GM12801 (cell line): ENCODE measurements around the gene GSTA2.

Source experiments
- TF ChIP-seq, protein P1 (sequence below): IDR thresholded peaks from one replicate; pipeline ENCODE4 v1.5.1; 2011; ENCODE audit warnings: control low read depth; ENCODE audit not compliant: insufficient read length; ENCODE audit errors: extremely low read depth

GSTA2 gene

DNA sequence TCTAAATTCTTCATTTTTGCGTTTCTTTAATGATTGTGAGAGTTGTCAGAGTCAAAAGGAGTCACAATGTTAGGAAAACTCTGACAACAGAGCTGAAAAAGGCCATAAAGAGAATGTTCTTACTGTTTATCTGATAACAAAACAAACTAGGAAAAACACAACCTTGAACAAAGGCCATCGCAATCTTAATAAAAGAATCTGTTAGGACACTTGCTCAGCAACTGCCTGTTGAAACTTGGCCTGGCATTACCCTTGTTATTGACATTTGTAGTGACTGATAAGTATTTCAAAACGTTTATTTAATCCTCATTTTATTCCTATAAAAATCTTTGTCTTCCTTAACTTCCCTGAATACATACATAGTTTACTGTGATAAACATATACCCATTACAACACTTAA, 24.6 kb upstream of the GSTA2 start:
- TF ChIP-seq, protein P1, sequence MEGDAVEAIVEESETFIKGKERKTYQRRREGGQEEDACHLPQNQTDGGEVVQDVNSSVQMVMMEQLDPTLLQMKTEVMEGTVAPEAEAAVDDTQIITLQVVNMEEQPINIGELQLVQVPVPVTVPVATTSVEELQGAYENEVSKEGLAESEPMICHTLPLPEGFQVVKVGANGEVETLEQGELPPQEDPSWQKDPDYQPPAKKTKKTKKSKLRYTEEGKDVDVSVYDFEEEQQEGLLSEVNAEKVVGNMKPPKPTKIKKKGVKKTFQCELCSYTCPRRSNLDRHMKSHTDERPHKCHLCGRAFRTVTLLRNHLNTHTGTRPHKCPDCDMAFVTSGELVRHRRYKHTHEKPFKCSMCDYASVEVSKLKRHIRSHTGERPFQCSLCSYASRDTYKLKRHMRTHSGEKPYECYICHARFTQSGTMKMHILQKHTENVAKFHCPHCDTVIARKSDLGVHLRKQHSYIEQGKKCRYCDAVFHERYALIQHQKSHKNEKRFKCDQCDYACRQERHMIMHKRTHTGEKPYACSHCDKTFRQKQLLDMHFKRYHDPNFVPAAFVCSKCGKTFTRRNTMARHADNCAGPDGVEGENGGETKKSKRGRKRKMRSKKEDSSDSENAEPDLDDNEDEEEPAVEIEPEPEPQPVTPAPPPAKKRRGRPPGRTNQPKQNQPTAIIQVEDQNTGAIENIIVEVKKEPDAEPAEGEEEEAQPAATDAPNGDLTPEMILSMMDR = no peak

DNA sequence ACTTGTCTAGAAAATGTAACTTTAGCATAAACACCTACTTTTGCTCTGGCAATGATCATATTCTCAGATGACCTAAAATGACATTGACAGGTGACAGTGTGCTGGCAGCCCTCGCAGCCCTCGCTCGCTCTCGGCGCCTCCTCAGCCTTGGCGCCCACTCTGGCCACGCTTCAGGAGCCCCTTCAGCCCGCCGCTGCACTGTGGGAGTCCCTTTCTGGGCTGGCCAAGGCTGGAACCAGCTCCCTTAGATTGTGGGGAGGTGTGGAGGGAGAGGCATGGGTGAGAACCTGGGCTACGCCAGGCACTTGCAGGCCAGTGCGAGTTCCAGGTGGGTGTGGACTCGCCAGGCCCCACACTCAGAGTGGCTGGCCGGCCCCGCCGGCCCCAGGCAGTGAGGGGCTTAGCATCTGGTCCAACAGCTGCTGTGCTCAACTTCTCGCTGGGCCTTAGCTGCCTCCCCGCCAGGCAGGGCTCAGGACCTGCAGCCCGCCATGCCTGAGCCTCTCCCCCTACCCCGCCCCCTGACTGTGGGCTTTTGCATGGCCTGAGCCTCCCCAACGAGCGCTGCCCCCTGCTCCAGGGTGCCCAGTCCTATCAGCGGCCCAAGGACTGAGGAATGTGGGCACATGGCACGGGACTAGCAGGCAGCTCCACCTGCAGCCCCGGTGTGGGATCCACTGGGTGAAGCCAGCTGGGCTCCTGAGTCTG, 23.1 kb upstream of the GSTA2 start:
- TF ChIP-seq, protein P1 = no peak

DNA sequence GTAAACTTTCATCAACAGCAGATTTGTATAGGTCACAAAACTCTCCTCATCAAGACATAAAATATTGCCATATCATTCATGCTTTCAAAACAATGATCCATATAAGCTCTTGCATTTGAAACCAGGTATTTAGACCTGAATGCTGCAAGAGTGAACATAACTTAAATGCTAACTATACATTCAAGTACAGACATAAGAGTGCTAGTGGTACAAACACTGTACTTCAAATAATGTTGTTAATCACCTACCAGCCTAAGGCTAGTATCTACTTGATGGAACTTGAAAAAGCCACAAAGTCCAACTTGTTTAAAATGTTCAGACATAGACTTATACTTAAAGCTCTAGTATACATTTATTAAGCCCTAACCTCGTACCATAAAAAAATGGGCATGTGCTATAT, 16.0 kb upstream of the GSTA2 start:
- TF ChIP-seq, protein P1 = no peak

DNA sequence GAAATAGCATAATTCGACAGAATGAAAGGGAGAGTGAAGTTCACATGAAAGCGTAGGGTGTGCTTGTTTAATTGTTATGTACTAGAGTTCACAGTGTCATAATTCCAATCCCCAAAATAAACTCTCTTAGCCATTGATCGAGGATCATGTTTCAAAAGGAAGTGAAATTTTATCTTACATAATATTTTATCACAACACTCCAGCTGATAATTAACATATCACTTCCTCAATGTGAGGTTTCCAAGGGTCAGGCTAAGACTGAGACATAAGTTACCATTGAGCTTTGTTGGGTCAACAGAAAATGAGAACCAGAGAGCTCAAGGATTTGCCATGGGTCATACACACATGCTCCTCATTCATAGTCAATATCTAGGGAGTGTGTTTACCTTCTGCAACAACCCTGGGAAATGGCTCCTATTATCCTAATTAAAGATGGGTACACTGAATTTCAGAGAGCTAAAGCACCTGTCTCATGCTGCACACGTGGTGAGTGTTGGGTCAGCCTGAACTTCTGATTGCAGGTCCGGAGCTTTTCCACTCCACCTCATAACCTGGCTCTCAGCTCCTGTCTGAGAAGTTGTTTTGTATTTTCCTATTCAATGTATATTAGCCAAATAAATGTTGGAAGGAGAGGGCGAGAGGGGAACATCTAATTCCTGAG, 3.0 kb downstream of the GSTA2 start:
- TF ChIP-seq, protein P1 = no peak

DNA sequence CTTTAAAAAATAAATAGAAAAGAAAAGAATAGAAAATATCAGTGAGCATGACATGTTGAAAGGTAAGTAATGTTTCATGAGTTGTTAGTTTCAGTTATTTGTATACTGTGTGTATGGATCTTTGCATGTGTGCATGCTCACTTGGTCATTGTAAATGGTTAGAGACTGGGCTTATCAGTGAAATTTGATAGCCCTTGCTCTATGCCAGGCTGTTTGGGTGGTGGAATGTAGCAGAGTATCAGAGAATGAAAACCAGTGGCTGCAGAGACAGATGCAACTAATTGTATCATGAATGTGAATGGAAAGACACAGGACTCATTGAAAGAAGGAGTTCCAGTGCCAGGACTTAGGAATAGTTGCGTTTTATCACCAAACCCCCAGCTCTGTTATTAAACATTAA, 4.2 kb downstream of the GSTA2 start:
- TF ChIP-seq, protein P1 = no peak

DNA sequence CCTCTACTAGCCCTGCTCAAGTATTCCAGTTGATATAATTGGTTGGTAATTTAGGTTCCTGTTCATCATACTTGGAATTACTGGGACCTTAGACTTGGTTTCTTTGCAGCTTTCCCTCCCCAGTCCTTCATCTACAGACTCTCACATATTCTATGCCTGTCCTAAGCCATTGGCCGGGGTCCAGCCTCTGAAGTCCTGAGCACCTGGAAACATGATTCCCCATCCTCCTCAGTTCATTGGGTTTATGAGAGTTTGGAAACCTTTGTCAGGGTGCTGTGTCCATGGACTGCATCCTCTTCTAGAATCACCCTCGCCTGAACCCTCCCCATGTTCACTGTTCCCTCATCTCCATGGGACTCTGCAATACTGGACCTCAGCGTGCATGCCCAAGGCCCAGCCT, 8.8 kb downstream of the GSTA2 start:
- TF ChIP-seq, protein P1 = no peak

DNA sequence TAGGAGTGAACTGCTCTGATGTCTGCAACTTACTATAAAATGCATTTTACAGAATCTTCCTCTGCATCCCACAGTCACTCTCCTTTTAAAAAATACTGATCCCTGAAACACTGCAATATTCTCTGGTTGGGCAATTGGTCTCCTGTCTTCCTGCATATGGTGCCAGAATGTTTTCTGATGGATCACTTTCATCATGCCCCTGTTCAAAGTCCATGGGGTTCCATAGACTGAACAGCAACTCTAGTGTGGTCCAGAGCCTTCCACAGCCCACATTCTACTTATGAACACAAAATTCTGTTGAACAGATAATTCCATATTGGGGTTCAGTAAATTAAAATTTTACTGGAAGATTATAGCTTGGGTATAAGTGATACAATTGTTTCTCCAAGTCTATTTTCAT, 11.0 kb downstream of the GSTA2 start:
- TF ChIP-seq, protein P1 = no peak
